Muscle of leg (tissue), 11 donors: Measurements from ENCODE around the gene SARS2. TPM values are rescaled to one million over a fixed set of nuclear protein-coding genes. Genes with fewer than 3 reads are reported as not detected.
A peak's percentile ranks its signal among the peaks of the same experiment; 100 is the strongest.

ENCODE experiments used
- DNase-seq: peaks from one replicate; pipeline ENCODE4 v3.0.0; 2013
- H3K27ac ChIP-seq: one replicate; pipeline ENCODE4 v1.5.1; 2013; ENCODE audit warnings: mild to moderate bottlenecking, low read length, control low read depth
- H3K27me3 ChIP-seq: one replicate; pipeline ENCODE4 v1.6.1; 2013; ENCODE audit warnings: low read length; ENCODE audit not compliant: control insufficient read depth, insufficient read depth
- H3K36me3 ChIP-seq: one replicate; pipeline ENCODE4 v1.6.1; 2013; ENCODE audit warnings: low read length; ENCODE audit not compliant: control insufficient read depth, insufficient read depth
- H3K4me1 ChIP-seq: one replicate; pipeline ENCODE4 v1.6.1; 2013; ENCODE audit warnings: low read length; ENCODE audit not compliant: control insufficient read depth, insufficient read depth
- H3K4me3 ChIP-seq: one replicate; pipeline ENCODE4 v1.5.1; 2013; ENCODE audit warnings: low read length, control low read depth
- H3K9me3 ChIP-seq: replicated peaks from 2 replicates; pipeline ENCODE4 v1.6.1; 2013; ENCODE audit warnings: low read depth, low read length; ENCODE audit not compliant: control insufficient read depth
- WGBS: methylation state at CpG from one replicate; pipeline ENCODE4 v1.1.5; 2013; ENCODE audit warnings: missing lambda C conversion rate; ENCODE audit not compliant: insufficient coverage; 5-methylcytosine and 5-hydroxymethylcytosine counted together
- polyA plus RNA-seq, 8 donors: library from polyadenylated mRNA; unstranded; fragments of 120-200 nt; gene quantifications; one replicate each; pipeline versions ENCODE4 v1.2.1 to v1.2.3, GENCODE V29; 2013; ENCODE audit warnings: inconsistent platforms in 1 of 8, low replicate concordance in 1 of 8; ENCODE audit not compliant: insufficient read length in 8 of 8, insufficient read depth in 1 of 8
- total RNA-seq: library from RNA; stranded (reverse); fragments of 120-200 nt; gene quantifications from one replicate; pipeline ENCODE4 v1.2.4, GENCODE V29; 2013

The SARS2 gene
- total and polyA plus RNA-seq, 9 donors = 18.0 to 36.7 (median 25.7) TPM

GRCh38 chr19:38918526-38918925 is 12.0 kb downstream of the SARS2 start:
- peaks cover 33% of the 10 kb centered on the region for H3K36me3 ChIP-seq
- H3K27me3 ChIP-seq = no peaks in the 10 kb centered on the region
- WGBS = 63% methylated on average over 3 of the region's 10 CpGs
- no peaks in the 10 kb centered on the region for H3K9me3 ChIP-seq
- no peak overlapping the region for H3K4me3 ChIP-seq
- H3K4me1 ChIP-seq = peaks cover 27% of the 10 kb centered on the region
- DNase-seq = peak; percentile 1
- H3K27ac ChIP-seq = no peak overlapping the region

GRCh38 chr19:38917921-38918491 is 12.6 kb downstream of the SARS2 start:
- no peak overlapping the region for H3K4me3 ChIP-seq
- H3K4me1 ChIP-seq = peaks cover 29% of the 10 kb centered on the region
- H3K27ac ChIP-seq = no peak overlapping the region
- peaks cover 30% of the 10 kb centered on the region for H3K36me3 ChIP-seq
- DNase-seq = peak; percentile 14
- H3K9me3 ChIP-seq = no peaks in the 10 kb centered on the region
- H3K27me3 ChIP-seq = no peaks in the 10 kb centered on the region
- 39% methylated on average over 7 of the region's 13 CpGs for WGBS

- Histone ChIP-seq H3K36me3 (peaks cover 29% of the 10 kb centered on the region), H3K27me3 (no peaks in the 10 kb centered on the region), H3K4me1 (peaks cover 34% of the 10 kb centered on the region), H3K4me3 (no peak overlapping the region), H3K27ac (no peak overlapping the region), H3K9me3 (no peaks in the 10 kb centered on the region)
- 35% methylated on average over 2 of the region's 9 CpGs for WGBS
- peak; percentile 26 for DNase-seq
Measured at GRCh38 chr19:38917516-38917915, 13.0 kb downstream of the SARS2 start.

GRCh38 chr19:38915329-38916321 is 14.9 kb downstream of the SARS2 start:
- H3K36me3 ChIP-seq = peaks cover 16% of the 10 kb centered on the region
- peaks cover 41% of the 10 kb centered on the region for H3K4me1 ChIP-seq
- H3K27ac ChIP-seq = no peak overlapping the region
- 91% methylated on average over 44 of the region's 44 CpGs for WGBS
- H3K27me3 ChIP-seq = no peaks in the 10 kb centered on the region
- H3K4me3 ChIP-seq = no peak overlapping the region
- no peaks in the 10 kb centered on the region for H3K9me3 ChIP-seq
- peak; percentile 0 for DNase-seq

- peaks cover 18% of the 10 kb centered on the region for H3K36me3 ChIP-seq
- H3K4me3 ChIP-seq = no peak overlapping the region
- no peaks in the 10 kb centered on the region for H3K27me3 ChIP-seq
- peaks cover 27% of the 10 kb centered on the region for H3K4me1 ChIP-seq
- WGBS = 96% methylated on average over 4 of the region's 8 CpGs
- no peaks in the 10 kb centered on the region for H3K9me3 ChIP-seq
- peak; percentile 1 for DNase-seq
- no peak overlapping the region for H3K27ac ChIP-seq
Measured at GRCh38 chr19:38913958-38914357, 16.6 kb downstream of the SARS2 start.

GRCh38 chr19:38912600-38913514 is 17.7 kb downstream of the SARS2 start:
- peak; percentile 22 for DNase-seq
- 73% methylated on average over 7 of the region's 12 CpGs for WGBS
- peaks cover 20% of the 10 kb centered on the region for H3K36me3 ChIP-seq
- H3K4me1 ChIP-seq = peaks cover 23% of the 10 kb centered on the region
- no peaks in the 10 kb centered on the region for H3K9me3 ChIP-seq
- H3K27me3 ChIP-seq = no peaks in the 10 kb centered on the region
- H3K4me3 ChIP-seq = no peak overlapping the region
- H3K27ac ChIP-seq = no peak overlapping the region

- 51% methylated on average over 9 of the region's 16 CpGs for WGBS
- H3K4me3 ChIP-seq = no peak overlapping the region
- H3K4me1 ChIP-seq = peaks cover 14% of the 10 kb centered on the region
- H3K36me3 ChIP-seq = peaks cover 33% of the 10 kb centered on the region
- no peaks in the 10 kb centered on the region for H3K9me3 ChIP-seq
- no peak for DNase-seq
- no peak overlapping the region for H3K27ac ChIP-seq
- no peaks in the 10 kb centered on the region for H3K27me3 ChIP-seq
Measured at GRCh38 chr19:38911388-38912001, 19.1 kb downstream of the SARS2 start.

- no peak for DNase-seq
- 97% methylated on average over 8 of the region's 12 CpGs for WGBS
- H3K4me3 ChIP-seq = no peak overlapping the region
Measured at GRCh38 chr19:38910488-38910887, 20.1 kb downstream of the SARS2 start.

GRCh38 chr19:38908911-38909310 is 21.7 kb downstream of the SARS2 start:
- no peak overlapping the region for H3K4me3 ChIP-seq
- no peak overlapping the region for H3K27ac ChIP-seq
- H3K9me3 ChIP-seq = no peaks in the 10 kb centered on the region
- 54% methylated on average over 4 of the region's 10 CpGs for WGBS
- H3K4me1 ChIP-seq = peaks cover 14% of the 10 kb centered on the region
- peaks cover 30% of the 10 kb centered on the region for H3K36me3 ChIP-seq
- no peak for DNase-seq
- no peaks in the 10 kb centered on the region for H3K27me3 ChIP-seq

More at GRCh38 chr19:38910488-38910887, 20.1 kb downstream of the SARS2 start:
- Histone ChIP-seq H3K4me1 (peaks cover 14% of the 10 kb centered on the region), H3K27ac (no peak overlapping the region), H3K9me3 (no peaks in the 10 kb centered on the region), H3K27me3 (no peaks in the 10 kb centered on the region), H3K36me3 (peaks cover 33% of the 10 kb centered on the region)
